CD1c-positive myeloid dendritic cell (primary cell): ENCODE results near the gene OR10H4.
"Not testable (repeated sequence)": the region's sequence is repeated elsewhere in the genome, so short reads cannot be mapped to it uniquely, and the experiment has no call there.

ENCODE experiments used
- DNase-seq: peaks from one replicate; pipeline ENCODE4 v3.0.0-alpha.2; 2016; ENCODE audit errors: extremely low spot score

Gene OR10H4

GRCh38 chr19:15944401-15944800, 4.4 kb upstream of the OR10H4 start:
- DNase-seq, result no peak

GRCh38 chr19:15945301-15945700, 3.5 kb upstream of the OR10H4 start:
- no peak for DNase-seq

- no peak for DNase-seq
Measured at GRCh38 chr19:15954820-15955219, 6.0 kb downstream of the OR10H4 start.

- no peak for DNase-seq
Measured at GRCh38 chr19:15962319-15962718, 13.5 kb downstream of the OR10H4 start.

GRCh38 chr19:15964231-15964630, 15.4 kb downstream of the OR10H4 start:
- no peak for DNase-seq

- DNase-seq, result no peak
Measured at GRCh38 chr19:15971224-15971780, 22.5 kb downstream of the OR10H4 start.

GRCh38 chr19:15972043-15972442, 23.2 kb downstream of the OR10H4 start:
- DNase-seq, result not testable (repeated sequence)

- DNase-seq, result peak; percentile 44
Measured at GRCh38 chr19:15974856-15975255, 26.0 kb downstream of the OR10H4 start.

- DNase-seq, result no peak
Measured at GRCh38 chr19:15976836-15977689, 28.3 kb downstream of the OR10H4 start.

- no peak for DNase-seq
Measured at GRCh38 chr19:15977690-15978089, 28.9 kb downstream of the OR10H4 start.

GRCh38 chr19:15979293-15979692, 30.5 kb downstream of the OR10H4 start:
- no peak for DNase-seq

- not testable (repeated sequence) for DNase-seq
Measured at GRCh38 chr19:15985831-15986230, 37.0 kb downstream of the OR10H4 start.

- DNase-seq, result peak; percentile 17
Measured at GRCh38 chr19:15986701-15987100, 37.9 kb downstream of the OR10H4 start.

- DNase-seq, result no peak
Measured at GRCh38 chr19:15989889-15990288, 41.1 kb downstream of the OR10H4 start.

GRCh38 chr19:15991602-15992001, 42.8 kb downstream of the OR10H4 start:
- DNase-seq, result no peak

GRCh38 chr19:15992014-15992413, 43.2 kb downstream of the OR10H4 start:
- DNase-seq, result no peak

GRCh38 chr19:15995536-15995935, 46.7 kb downstream of the OR10H4 start:
- DNase-seq, result no peak

- DNase-seq, result no peak
Measured at GRCh38 chr19:15998166-15998565, 49.4 kb downstream of the OR10H4 start.
